Hematopoietic multipotent progenitor cell treated with erythropoietin and hydrocortisone succinate and interleukin-3 and kit ligand, for 15 days (in vitro differentiated cells): ENCODE measurements around the gene UBE2I.

Source experiments
- DNase-seq: peaks from one replicate; pipeline ENCODE4 v3.0.0-alpha.2; 2015; ENCODE audit warnings: low spot score

The UBE2I gene

GRCh38 chr16:1330931-1331711 is 21.7 kb downstream of the UBE2I start:
- no peak for DNase-seq

- DNase-seq, result no peak
Measured at GRCh38 chr16:1331712-1332617, 22.5 kb downstream of the UBE2I start.

GRCh38 chr16:1332618-1333148 is 23.2 kb downstream of the UBE2I start:
- no peak for DNase-seq

DNA sequence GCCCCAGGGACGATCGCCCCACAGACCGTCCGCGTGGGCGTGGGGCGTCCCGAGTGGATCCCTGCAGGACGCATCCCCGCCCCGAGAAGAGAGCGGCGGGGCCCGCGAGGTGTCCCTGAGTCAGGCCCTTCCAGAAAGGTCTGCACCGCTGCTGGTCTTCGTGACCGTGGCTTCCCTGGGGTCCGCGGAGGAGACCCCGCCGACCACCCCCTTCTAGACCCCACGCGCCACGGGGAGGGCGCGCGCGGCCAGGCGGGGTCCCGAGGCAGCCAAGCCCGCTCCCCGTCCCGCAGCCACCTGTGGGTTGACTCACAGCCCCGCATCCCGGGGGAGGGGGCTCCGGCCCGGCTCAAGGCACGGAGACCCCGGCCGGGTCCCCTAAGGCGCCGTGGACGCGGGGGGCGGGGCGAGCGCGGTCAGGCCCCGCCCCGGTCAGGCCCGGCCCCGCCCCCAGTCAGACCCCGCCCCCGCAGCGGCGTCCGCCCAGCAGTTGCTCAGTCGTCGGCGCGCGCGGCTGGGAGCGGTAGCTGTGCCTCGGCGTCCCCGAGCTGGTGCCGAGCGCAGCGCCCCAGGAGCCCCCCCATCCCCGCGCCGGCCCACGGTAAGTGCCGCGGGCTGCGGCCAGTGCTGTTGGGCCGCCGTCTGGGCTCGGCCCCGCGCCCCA is 23.8 kb downstream of the UBE2I start, which contains the start of gene BAIAP3:
Gene BAIAP3, plus strand, starts transcription at position 497 of the 664 bp plus-strand sequence. CDS start 4,905 bp downstream, outside the sequence.
- peak; percentile 44 for DNase-seq

DNA sequence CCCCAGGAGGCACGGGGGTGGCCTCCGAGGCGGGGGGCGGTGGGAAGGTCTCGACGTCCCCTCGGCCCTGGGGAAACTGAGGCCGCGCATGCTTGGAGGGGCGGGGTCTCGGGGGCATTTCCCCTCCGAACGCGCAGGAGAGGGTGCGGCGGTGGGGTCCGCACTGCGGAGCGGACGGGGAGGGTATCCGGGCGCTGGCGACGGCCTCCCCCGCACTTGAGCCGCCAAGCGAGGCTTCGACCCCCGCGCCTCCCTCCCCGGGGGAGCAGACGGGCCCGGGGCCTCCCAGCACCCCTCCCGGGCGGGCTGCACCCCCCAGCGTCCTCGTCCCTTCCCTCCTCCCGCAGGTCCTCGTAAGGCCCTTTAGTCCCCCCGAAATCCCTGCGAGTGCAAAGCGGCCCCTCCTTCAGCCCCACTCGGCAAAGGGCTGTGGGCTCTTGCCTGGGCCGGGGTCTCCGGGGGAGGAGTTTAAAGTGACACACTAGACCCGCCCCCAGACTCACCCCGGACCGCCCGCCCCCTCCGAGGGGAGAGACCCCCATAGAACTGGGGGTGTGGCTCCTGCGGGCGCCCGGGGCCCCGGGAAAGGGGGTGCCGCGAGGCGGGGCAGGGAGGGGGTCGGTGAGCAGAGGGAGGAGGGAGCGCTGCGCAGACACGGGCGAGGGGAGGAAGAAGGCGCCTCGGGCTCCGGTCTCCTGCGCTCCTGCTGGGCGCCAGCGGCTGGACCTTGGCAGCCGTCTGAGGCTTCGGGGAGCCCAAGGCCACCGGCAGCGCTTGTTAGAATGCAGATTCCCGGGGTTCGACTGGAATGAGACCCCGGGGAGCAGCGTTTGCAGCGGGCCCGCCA is 24.6 kb downstream of the UBE2I start:
- no peak for DNase-seq

- no peak for DNase-seq
Measured at GRCh38 chr16:1334739-1335138, 25.3 kb downstream of the UBE2I start.

GRCh38 chr16:1335211-1335971 is 26.0 kb downstream of the UBE2I start:
- no peak for DNase-seq

GRCh38 chr16:1335996-1336395 is 26.6 kb downstream of the UBE2I start:
- DNase-seq, result no peak

DNA sequence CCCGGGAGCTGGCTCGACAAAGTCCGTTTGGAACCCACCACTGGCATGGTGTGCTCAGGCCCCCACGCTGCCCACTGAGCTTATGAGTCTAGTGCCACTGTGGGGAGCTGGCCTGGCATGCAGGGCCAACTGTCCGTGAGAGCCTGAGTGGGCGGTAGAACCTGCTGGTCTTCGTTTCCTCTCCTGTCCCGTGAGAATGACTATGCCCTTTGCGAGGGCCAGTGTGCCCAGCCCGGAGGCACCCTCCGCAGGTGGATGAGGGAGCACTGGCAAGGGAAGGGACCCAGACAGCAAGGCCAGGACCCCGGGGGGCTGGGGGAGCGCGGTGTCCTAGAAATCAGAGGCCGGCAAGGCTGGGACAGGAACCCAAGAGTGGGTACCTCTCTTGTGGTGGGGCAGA is 27.2 kb downstream of the UBE2I start:
- DNase-seq, result no peak

GRCh38 chr16:1337486-1337885 is 28.1 kb downstream of the UBE2I start:
- no peak for DNase-seq

- DNase-seq, result peak; percentile 28
Measured at GRCh38 chr16:1338119-1338730, 28.8 kb downstream of the UBE2I start.

DNA sequence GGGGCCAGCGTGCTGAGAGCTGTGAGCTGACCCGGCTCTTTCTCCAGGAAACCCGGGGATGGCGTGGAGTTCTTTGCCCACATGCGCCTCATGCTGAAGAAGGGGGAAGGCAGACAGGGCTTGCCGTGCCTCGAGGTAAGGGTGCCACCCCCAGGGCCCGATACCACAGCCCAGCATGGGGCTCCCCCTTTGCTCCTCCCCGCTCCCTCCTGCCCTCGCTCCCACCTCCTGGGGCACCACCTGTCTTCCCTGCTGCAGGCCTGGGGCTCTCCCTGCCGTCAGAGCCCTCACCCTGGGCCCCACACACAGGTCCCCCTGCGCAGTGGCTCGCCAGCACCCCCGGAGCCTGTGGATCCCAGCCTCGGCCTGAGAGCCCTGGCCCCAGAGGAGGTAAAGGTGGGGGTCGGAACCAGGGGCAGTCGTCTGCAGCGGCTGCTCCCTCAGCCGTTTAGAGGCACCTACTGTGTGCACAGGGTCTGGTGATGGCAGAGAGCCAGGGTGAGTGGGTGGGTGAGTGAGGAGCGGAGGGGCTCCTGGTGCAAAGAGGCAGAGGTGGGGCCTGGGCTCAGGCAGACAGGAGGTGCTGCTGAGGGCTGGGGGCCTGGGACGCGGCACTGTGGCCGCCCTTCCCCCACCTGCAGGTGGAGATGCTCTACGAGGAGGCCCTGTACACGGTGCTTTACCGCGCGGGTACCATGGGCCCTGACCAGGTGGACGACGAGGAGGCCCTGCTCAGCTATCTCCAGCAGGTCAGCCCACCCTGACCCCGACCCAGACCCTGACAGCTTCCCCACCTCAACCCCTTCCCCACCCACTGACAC is 29.6 kb downstream of the UBE2I start:
- DNase-seq, result no peak

- DNase-seq, result no peak
Measured at GRCh38 chr16:1340730-1341494, 31.5 kb downstream of the UBE2I start.

DNA sequence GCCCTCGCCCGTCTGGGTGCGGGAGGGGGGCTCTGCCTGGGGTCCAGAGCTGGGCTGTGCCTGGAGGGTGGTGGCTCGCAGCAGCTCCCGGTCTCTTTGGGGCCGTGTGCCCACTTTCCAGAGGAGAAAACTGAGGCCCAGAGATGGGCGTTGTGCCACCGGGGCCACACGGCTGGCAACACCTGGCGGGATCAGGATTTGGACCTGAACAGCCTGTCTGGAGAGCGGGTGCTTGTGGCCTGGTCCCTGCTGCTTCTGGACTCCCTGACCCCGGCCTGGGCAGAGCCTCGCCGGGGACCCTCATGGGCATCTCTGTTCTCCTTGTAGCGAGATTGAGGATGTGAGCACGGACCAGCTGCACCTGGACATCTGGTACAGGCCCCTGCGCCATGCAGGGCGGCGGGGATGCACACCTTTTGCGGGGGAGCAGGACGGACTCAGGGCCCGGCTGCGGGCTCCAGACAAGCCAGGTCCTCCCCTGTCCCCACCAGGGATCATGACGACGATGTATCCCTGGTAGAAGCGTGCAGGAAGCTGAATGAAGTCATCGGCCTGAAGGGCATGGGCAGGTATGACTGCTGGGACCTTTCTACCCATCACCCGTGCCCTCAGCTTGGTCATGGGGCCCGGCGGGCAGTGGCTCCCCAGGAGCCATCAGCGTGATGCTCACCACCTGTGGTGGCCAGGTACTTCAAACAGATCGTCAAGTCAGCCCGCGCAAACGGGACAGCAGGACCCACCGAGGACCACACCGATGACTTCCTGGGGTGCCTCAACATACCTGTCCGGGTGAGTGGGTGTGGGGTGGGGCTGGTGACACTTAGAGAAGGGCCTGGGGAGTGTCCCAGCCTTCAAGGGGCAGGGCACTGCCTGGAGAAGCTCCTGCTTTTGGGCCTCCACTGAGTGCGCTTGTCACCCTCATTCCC is 32.3 kb downstream of the UBE2I start:
- DNase-seq, result no peak

- DNase-seq, result peak; percentile 95
Measured at GRCh38 chr16:1342526-1343427, 33.3 kb downstream of the UBE2I start.
